Stimulated activated CD4-positive, alpha-beta T cell treated with anti-CD3 and anti-CD28 coated beads, Interleukin-2, amount 100 ng/mL, for 48 hours (primary cell): ENCODE data around the gene ASCC1.

ENCODE experiments used
- DNase-seq, 2 donors: peaks; one replicate each; pipeline ENCODE4 v3.0.0-alpha.2; 2020

The ASCC1 gene

GRCh38 chr10:72081210-72081609 lies 134.9 kb downstream of the ASCC1 start:
- DNase-seq = no peak

DNA sequence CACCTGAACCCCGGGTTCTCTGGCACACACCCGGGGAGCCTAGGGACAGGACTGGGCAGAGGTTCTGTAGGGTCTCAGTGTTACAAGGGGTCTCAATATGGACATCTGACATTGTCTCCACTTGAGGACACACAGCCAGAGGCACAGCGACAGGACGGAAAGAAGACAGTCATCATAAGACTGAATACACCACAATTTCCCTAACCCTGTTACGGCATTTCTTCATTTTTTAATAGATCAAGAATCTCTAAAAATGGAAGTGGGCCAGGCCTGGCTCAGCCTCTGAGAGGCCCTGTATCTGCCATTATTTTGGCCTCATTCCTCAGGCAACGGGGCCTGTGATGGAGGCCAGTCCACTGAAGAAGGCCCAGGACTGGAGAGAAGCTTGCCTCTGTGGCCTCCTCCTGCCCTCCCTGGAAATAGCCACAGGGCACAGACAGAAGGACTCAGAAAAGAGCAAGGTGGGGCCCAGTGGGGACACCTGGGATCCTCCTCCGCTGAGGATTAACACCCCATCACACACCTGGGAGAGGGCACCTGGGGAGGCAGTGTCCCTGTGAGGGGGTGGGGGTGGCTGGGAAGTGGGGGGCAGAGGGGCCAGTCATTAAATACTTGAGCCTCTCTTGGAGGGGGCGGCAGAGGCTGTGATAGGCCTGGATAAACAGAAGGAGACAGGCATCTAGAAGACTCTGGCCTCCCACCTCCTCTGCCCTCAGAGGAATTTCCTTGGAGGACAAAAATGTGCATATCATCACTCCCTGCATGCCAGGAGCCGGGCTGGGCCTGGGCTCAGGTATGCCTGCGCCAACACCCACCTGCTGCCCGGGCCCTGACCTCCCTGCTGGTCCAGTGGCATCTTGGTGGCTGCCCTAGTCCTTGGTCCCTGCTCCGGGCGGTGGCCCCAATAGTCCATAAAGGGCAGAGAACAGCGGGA lies 135.8 kb downstream of the ASCC1 start:
- no peak for DNase-seq

- no peak for DNase-seq
Observed at GRCh38 chr10:72079356-72079755, 136.7 kb downstream of the ASCC1 start.

GRCh38 chr10:72077275-72077990 lies 138.6 kb downstream of the ASCC1 start:
- DNase-seq = no peak

GRCh38 chr10:72076756-72077155 lies 139.3 kb downstream of the ASCC1 start:
- no peak for DNase-seq

GRCh38 chr10:72075376-72076115 lies 140.5 kb downstream of the ASCC1 start:
- no peak for DNase-seq

GRCh38 chr10:72074574-72075375 lies 141.3 kb downstream of the ASCC1 start:
- no peak for DNase-seq

DNA sequence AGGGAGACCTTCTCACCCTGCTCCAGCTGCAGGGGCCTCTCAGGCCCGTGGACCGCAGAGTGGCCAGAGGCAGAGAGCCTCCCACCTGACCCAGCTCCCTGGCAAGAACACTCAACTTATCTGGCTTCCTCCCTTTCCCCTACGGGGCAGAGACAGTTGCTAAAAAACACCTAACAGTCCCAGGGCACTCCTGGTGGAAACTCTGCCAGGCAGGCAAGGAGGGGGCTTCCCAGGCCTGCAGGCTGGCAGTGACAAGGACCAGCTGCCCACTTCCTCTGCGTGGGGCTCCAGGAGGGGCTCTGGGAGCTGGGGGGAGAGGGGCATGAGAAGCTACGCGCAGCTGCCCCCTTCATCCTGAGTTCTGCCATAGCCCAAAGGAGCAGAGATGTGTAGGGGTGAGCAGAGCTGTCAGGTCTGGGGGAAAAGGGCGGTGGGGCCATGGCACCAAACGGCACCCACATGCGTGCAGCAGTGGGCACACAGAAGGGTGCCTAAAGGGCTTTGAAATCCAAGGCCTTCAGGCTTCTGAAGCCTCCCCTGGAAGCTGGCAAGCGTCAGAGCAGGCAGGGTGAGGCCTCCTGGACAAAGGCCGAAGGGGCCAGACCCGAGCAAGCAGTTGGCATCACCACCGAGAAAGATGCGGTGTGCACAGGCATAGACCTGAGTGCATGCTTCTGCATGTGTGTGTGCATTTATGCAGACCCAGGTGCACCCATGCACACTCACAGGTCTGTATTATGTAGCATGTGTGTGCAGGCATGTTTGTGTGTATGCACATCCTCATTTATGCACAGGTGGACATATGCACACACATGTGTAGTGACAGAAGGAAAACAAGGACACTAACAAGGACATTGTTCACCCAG lies 142.1 kb downstream of the ASCC1 start:
- DNase-seq = no peak

- no peak for DNase-seq
Observed at GRCh38 chr10:72072639-72073038, 143.4 kb downstream of the ASCC1 start.

GRCh38 chr10:72072046-72072445 lies 144.0 kb downstream of the ASCC1 start:
- no peak for DNase-seq

DNA sequence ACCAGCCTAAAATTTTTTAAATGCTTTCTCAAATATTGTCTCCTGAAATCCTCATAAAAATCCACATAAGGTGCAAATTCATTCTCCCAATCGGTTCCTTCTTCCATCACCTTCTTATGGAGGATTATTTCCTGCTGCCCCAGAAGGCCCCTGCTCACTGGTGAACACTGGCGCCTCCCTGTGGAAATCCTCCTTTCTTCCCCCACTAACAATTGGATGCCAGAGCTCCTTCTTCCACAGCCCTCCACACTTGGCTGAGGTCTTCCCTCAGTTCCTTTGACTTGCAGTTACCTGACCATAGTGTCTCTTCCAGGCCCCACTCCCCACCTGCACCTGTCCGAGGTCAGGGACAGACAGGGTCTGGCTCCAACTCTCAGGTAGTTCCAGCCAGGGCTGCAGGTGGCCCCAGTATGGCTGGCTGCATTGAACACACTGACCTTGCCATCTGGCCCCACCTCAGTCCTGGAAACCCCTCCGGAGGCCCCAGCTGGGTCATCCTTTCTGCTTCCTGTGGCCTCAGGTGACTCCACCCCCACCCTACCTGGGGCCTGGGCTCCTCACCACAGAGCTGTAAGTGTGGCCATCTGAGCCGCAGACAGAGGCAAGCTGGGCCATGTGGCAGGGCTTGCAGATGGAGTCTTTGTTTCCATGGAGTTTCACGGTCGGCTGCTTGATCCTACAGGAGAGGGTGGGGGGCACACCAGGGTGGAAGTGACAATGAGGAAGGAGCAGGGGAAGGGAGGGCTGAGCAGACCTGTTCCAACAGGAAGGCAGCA lies 146.1 kb downstream of the ASCC1 start:
- DNase-seq = no peak

- no peak for DNase-seq
Observed at GRCh38 chr10:72068901-72069446, 147.1 kb downstream of the ASCC1 start.

DNA sequence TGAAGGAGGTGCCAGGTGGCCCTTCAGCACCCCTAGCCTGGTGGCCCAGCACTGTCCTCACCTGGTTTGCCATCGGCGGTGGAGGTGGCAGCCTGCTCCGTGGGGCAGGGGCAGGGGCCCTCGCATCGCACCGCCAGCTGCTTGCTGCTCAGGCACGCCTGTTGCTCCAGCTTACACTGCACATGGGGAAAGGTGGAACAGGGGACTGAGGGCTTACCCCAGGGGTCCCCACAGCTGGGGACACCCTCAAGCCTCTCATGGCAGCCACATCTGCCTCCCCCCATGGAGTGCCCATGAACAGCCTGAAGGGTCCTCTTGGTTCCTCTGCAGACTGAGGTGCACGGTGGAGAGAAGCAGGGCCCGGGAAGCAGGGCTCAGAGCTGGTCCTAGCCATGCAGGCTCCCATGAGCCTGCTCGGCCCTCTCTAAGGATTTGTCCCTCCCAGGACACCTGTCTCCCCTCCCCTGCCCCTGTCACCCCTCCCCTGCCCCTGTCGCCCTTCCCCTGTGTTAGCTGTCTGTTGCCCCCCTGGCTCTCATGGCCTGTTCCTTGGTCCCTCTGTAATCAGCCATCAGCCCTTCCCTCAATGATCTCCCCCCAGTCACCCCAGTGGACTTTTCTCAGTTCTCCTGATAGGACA lies 147.8 kb downstream of the ASCC1 start:
- DNase-seq = no peak

DNA sequence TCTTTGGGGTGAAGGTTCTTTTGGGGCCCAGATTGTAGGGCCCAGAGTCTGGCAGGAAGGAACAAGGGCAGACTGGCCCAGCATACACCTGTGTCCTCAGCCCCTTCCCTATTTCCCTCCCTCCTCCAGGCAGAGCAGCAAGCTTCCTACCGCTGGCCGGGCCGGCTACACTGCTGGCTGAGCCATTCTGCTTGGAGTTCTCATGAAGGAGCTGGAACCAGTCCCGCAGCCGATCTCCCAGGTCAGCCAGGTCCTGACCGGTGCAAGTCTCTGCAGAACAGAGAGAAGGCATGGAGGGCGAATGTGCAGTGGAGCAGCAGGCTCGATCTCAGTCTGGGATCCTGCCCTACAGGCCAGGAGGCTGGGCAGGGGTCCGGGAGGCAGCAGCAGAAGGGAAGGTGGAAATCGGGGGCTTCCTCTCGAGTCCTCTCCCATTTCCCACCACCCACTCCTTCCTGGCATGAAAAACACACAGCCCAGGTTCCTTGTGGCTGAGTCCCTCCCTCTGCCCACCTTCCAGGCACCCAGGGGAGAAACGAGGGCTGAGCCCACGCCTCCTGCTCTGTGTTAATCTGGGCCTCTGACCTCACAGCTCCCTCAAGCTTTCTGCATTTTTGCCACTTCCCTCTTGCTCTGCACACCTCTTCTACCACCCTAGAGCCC lies 148.5 kb downstream of the ASCC1 start:
- DNase-seq = no peak

GRCh38 chr10:72066318-72067284 lies 149.5 kb downstream of the ASCC1 start:
- no peak for DNase-seq

- DNase-seq = no peak
Observed at GRCh38 chr10:72065439-72066025, 150.5 kb downstream of the ASCC1 start.

- DNase-seq = no peak
Observed at GRCh38 chr10:72063703-72064391, 152.2 kb downstream of the ASCC1 start.
